Measurements from ENCODE around the gene ZBTB17. TPM values are rescaled to one million over a fixed set of nuclear protein-coding genes. Genes with fewer than 3 reads are reported as not detected.
"Not testable (repeated sequence)": the region's sequence is repeated elsewhere in the genome, so short reads cannot be mapped to it uniquely, and the experiment has no call there.

ZBTB17 gene
- total RNA-seq, 1 experiment from 2014 or later, result 44.2 TPM

DNA sequence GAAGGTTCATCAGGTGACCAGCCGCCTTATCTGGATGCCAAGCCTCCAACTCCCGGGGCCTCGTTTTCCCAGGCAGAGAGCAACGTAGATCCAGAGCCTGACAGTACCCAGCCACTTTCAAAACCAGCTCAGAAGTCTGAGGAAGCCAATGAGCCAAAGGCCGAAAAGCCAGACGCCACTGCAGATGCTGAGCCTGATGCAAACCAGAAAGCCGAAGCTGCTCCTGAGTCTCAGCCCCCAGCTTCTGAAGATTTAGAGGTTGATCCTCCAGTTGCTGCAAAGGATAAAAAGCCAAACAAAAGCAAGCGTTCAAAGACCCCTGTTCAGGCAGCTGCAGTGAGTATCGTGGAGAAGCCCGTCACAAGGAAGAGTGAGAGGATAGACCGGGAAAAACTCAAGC is 44.5 kb downstream of the ZBTB17 start:
- DNase-seq (no peak), ATAC-seq (no peak)
- Histone ChIP-seq H3F3A (ENCODE audit: low read length, unreplicated experiment) (no peaks in the 10 kb centered on the region), H4K20me1 (ENCODE audit: low read length) (0 out of 2 replicates have a peak, but pooled peaks cover 2% of the 10 kb centered on the region), H3K79me2 (ENCODE audit: low read length) (peaks cover 18% of the 10 kb centered on the region; the same call in 1 of the 2 replicates), H3K27ac (ENCODE audit: low read length) (no peak overlapping the region), H3K9me3 (ENCODE audit: low read length) (no peaks in the 10 kb centered on the region), H3K9me2 (replicated peaks; ENCODE audit: low read length) (no peaks in the 10 kb centered on the region), H2AFZ (ENCODE audit: low read length) (no peak overlapping the region), H3K27me3 (ENCODE audit: low read length) (no peaks in the 10 kb centered on the region), H3K4me3 (ENCODE audit: low read length) (no peak overlapping the region), H3K9ac (ENCODE audit: low read length) (no peak overlapping the region), H3K36me3 (ENCODE audit: low read depth, low read length) (peaks cover 43% of the 10 kb centered on the region), H3K4me2 (ENCODE audit: low read length) (no peak overlapping the region), H3K4me1 (ENCODE audit: insufficient read depth, low read length) (no peaks in the 10 kb centered on the region)
- CTCF ChIA-PET, result interaction anchor here (1.0 kb wide), 1 partner anchor 140 kb away, joined by 3 read pairs; no protein-coding TSS in a partner anchor
- intact Hi-C loops (cut with micrococcal nuclease), result no loop called here
- POLR2A ChIA-PET (ENCODE audit: unreplicated experiment), result no interaction called here
- TF ChIP-seq CTCF (conservative IDR thresholded peaks at IDR 0.05; ENCODE audit: low read depth, low read length), result no peak
- no peak for TF ChIP-seq EZH2phosphoT487 (IDR thresholded peaks at IDR 0.05; ENCODE audit: borderline replicate concordance, low read length)
- TF ChIP-seq EZH2 (IDR thresholded peaks at IDR 0.05; ENCODE audit: low read length, unreplicated experiment), result no peak
- no TSS peak for BruUV-seq (replicated peaks)

DNA sequence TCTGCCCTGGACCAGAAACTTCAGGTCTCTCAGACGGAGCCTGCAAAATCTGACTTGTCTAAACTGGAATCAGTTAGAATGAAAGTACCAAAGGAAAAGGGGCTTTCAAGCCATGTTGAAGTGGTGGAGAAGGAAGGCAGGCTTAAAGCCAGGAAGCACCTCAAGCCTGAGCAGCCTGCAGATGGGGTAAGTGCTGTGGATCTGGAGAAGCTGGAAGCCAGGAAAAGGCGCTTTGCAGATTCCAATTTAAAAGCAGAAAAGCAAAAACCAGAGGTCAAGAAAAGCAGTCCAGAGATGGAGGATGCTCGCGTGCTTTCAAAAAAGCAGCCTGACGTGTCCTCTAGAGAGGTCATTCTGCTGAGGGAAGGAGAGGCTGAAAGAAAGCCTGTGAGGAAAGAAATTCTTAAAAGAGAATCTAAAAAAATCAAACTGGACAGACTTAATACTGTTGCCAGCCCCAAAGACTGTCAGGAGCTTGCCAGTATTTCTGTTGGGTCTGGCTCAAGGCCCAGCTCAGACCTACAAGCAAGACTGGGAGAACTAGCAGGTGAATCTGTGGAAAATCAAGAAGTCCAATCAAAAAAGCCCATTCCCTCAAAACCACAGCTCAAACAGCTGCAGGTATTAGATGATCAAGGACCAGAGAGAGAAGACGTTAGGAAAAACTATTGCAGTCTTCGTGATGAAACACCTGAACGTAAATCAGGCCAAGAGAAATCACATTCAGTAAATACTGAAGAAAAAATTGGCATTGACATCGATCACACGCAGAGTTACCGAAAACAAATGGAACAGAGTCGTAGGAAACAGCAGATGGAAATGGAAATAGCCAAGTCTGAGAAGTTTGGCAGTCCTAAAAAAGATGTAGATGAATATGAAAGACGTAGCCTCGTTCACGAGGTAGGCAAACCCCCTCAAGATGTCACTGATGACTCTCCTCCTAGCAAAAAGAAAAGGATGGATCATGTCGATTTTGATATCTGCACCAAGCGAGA is 46.6 kb downstream of the ZBTB17 start:
- Histone ChIP-seq H2AFZ (ENCODE audit: low read length) (no peak overlapping the region), H3K4me3 (ENCODE audit: low read length) (no peak overlapping the region), H3K27me3 (ENCODE audit: low read length) (no peaks in the 10 kb centered on the region), H4K20me1 (ENCODE audit: low read length) (0 out of 2 replicates have a peak, but pooled peaks cover 2% of the 10 kb centered on the region), H3K4me1 (ENCODE audit: insufficient read depth, low read length) (peaks cover 10% of the 10 kb centered on the region), H3K9ac (ENCODE audit: low read length) (no peak overlapping the region), H3K4me2 (ENCODE audit: low read length) (no peak overlapping the region), H3K9me3 (ENCODE audit: low read length) (no peaks in the 10 kb centered on the region), H3K9me2 (replicated peaks; ENCODE audit: low read length) (no peaks in the 10 kb centered on the region), H3F3A (ENCODE audit: low read length, unreplicated experiment) (no peaks in the 10 kb centered on the region), H3K36me3 (ENCODE audit: low read depth, low read length) (peaks cover 53% of the 10 kb centered on the region), H3K27ac (ENCODE audit: low read length) (no peak overlapping the region), H3K79me2 (ENCODE audit: low read length) (peaks cover 23% of the 10 kb centered on the region; the same call in 1 of the 2 replicates)
- ChIA-PET CTCF (no interaction called here), POLR2A (ENCODE audit: unreplicated experiment) (no interaction called here)
- intact Hi-C loops (cut with micrococcal nuclease), result no loop called here
- TF ChIP-seq CTCF (conservative IDR thresholded peaks at IDR 0.05; ENCODE audit: low read depth, low read length), result no peak
- TF ChIP-seq EZH2phosphoT487 (IDR thresholded peaks at IDR 0.05; ENCODE audit: borderline replicate concordance, low read length), result no peak
- no peak for DNase-seq
- ATAC-seq, result no peak
- no TSS peak for BruUV-seq (replicated peaks)

GRCh38 chr1:15926448-15926847 is 49.5 kb downstream of the ZBTB17 start:
- H3K27me3 ChIP-seq (ENCODE audit: low read length); H3K4me2 ChIP-seq (ENCODE audit: low read length); intact Hi-C loops (cut with micrococcal nuclease); H4K20me1 ChIP-seq (ENCODE audit: low read length); H3K4me3 ChIP-seq (ENCODE audit: low read length); POLR2A ChIA-PET (ENCODE audit: unreplicated experiment); DNase-seq; H3K27ac ChIP-seq (ENCODE audit: low read length); BruUV-seq (replicated peaks); CTCF ChIA-PET; H3F3A ChIP-seq (ENCODE audit: low read length, unreplicated experiment); ATAC-seq; H3K9ac ChIP-seq (ENCODE audit: low read length); H2AFZ ChIP-seq (ENCODE audit: low read length); H3K9me2 ChIP-seq (replicated peaks; ENCODE audit: low read length); H3K9me3 ChIP-seq (ENCODE audit: low read length): not testable (repeated sequence)
- peaks cover 31% of the 10 kb centered on the region for H3K4me1 ChIP-seq (ENCODE audit: insufficient read depth, low read length)
- H3K79me2 ChIP-seq (ENCODE audit: low read length), result peaks cover 41% of the 10 kb centered on the region
- H3K36me3 ChIP-seq (ENCODE audit: low read depth, low read length), result peaks cover 72% of the 10 kb centered on the region

All from PC-3 (cell line).